ENCODE data around the gene HOXB5.

DNA sequence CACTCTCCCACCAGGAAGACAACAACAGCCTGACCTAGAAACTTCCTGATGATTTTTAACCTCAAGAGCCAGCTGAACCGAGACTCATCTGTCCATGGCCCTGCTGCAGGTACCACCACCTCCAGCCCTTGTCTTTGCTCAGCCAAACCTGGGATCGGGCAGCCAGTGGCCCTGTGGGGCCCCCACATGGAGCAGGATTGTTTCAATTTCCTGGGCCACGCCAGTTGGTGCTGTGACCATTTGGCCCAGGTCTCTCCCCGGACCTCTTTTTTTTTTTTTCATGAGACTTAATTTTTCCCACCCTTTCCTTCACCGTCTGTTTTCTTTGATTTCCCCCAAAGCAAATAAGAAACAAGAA is 40.4 kb downstream of the HOXB5 start:
- TF ChIP-seq SIN3A (IDR thresholded peaks at IDR 0.05; ENCODE audit: borderline replicate concordance, insufficient read depth, low read length) (no peak), TAF1 (IDR thresholded peaks at IDR 0.05; ENCODE audit: borderline replicate concordance, insufficient read depth, low read length) (no peak), POLR2AphosphoS5 (IDR thresholded peaks at IDR 0.05; ENCODE audit: low read depth, low read length) (no peak)
- TF ChIP-seq, protein P1, sequence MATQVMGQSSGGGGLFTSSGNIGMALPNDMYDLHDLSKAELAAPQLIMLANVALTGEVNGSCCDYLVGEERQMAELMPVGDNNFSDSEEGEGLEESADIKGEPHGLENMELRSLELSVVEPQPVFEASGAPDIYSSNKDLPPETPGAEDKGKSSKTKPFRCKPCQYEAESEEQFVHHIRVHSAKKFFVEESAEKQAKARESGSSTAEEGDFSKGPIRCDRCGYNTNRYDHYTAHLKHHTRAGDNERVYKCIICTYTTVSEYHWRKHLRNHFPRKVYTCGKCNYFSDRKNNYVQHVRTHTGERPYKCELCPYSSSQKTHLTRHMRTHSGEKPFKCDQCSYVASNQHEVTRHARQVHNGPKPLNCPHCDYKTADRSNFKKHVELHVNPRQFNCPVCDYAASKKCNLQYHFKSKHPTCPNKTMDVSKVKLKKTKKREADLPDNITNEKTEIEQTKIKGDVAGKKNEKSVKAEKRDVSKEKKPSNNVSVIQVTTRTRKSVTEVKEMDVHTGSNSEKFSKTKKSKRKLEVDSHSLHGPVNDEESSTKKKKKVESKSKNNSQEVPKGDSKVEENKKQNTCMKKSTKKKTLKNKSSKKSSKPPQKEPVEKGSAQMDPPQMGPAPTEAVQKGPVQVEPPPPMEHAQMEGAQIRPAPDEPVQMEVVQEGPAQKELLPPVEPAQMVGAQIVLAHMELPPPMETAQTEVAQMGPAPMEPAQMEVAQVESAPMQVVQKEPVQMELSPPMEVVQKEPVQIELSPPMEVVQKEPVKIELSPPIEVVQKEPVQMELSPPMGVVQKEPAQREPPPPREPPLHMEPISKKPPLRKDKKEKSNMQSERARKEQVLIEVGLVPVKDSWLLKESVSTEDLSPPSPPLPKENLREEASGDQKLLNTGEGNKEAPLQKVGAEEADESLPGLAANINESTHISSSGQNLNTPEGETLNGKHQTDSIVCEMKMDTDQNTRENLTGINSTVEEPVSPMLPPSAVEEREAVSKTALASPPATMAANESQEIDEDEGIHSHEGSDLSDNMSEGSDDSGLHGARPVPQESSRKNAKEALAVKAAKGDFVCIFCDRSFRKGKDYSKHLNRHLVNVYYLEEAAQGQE (IDR thresholded peaks at IDR 0.05; ENCODE audit: insufficient read depth in 1 of 2, low read depth in 2 of 2, low read length in 2 of 2) = no peak

All from PFSK-1 (cell line).